HuH-7.5 (cell line): ENCODE data around the gene ELF5.

Source experiments
- DNase-seq: peaks from one replicate; pipeline ENCODE4 v3.0.0; 2011; ENCODE audit warnings: low spot score

ELF5 gene

DNA sequence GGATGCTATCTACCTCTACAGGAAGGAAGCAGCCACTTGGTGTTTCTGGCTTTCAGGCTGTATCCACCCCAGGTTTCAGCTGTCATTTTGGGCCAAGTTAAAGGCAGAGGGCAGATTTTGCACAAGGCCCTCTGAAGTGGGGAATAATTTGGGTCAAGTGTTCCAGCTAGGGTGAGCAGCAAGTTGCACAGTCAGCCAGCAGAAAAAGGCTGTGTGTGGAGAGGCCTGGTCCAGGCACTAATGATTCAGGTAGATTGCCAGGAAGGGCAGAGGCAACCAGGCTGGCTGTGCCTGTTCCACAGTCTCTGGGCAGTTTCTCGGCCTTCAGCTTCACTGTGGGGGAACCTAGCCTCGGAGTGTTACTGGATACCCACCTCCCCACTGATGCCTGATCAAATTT is 8.6 kb upstream of the ELF5 start:
- DNase-seq = no peak

DNA sequence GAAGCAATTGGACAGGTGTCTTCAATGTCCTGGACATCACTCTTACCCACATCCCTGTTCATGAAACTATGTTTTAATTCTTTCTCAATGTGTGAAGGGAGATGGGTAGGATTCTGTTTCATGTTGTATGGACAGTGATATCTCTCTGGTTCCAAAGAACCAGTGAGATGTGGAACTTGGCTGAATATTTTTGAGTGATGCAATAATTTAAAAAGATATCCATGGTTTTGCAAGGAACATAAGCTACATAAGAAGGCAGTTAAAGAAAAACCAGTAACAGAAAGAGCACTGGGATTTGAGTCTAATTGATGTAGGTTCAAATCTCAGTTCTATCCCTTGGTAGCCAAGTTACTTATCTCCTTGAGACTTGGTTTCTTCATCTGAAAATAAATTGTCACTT is 7.7 kb upstream of the ELF5 start:
- no peak for DNase-seq

DNA sequence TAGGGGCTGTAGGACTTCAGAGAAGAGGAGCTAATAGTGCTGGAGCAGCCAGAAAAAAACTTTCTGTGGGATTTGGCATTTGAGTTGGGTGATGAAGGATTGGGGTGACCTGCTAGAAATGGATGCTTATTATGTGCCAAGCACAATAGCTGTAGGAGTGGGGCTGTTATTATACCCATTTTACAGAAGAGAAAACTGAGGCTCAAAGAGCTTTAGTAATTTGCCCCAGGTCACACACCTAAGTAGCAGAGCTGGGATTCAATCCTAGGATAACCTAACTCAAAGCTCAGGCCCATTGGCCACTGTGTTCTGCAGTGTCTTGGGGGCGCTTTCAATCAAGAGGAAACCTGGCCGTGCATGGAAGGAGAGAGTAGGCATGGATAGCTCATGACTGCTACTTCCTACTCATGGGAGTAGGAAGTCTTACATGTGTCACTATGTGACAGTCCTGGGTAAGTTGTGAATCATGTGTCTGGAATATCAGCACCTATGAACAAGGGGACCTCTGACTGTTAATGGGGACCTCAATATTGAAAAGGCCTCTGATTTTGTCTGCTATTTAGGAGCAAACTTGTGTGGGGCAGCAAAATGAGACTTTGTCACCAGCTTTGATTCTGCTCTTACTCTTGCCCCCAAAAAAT is 6.1 kb upstream of the ELF5 start:
- no peak for DNase-seq

- no peak for DNase-seq
These were observed 2.9 kb upstream of the ELF5 start for GRCh38 chr11:34516247-34517040.

DNA sequence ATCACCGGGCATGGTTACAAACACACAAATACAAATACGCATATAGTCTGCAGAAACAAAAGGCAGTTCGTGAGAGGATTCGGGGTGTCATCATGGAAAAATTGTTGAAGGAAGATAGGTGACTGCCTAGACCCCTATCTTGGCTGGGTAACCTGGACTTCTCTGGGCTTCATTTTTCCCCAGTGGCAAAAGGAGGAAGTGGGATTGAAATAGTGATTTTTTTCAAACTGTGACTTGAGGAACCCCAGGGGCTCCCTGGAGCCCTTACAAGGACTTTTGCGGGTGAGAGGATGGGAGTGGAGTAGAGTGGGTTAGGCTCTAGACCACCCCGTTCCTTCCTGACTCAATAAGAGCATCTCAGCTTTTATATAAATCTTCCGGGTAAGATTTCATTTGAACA is 1.0 kb upstream of the ELF5 start:
- DNase-seq = no peak

GRCh38 chr11:34512840-34513681 is 533 bp downstream of the ELF5 start:
- DNase-seq = peak; percentile 47

- DNase-seq = no peak
These were observed 2.9 kb downstream of the ELF5 start for GRCh38 chr11:34510673-34511072.

DNA sequence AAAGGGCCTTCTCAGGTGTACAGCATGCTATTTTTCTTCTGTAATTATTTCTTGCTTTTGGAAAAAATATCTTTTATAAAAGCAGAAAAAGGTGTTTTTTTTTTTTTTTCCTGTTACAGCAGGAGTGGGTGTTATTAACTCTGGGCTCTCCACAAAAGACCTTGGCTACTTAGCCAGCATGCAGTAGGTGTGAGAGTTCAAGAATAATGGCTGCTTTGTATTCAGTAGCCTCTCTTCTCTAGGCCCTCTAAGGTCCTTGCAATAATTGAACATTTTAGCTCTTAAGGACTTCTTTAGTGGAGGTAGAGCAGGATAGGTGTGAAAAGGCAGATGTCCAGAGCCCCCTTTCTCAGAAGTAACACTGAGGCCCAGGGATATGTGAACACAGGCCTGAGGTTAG is 3.4 kb downstream of the ELF5 start:
- DNase-seq = no peak

GRCh38 chr11:34509336-34509876 is 4.2 kb downstream of the ELF5 start:
- no peak for DNase-seq

DNA sequence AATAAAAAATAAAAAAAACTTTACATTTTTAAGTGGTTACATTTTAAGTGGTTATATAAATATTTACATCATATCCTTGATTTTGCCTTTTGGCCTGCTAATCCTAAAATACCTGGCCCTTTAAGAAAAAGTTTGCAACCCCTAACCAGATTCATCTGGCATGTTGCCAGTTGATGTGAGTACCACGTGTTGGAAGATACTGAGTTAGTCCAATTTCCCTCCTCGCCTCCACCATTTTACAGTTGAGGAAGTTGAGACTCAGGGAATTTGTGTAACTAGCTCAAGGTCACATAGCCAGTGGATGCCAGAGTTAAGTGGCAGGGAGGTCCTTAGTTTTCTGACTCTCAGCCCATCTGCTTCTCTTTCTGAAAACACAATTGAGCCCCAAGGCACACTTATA is 5.1 kb downstream of the ELF5 start:
- no peak for DNase-seq

GRCh38 chr11:34507610-34508009 is 6.0 kb downstream of the ELF5 start:
- DNase-seq = no peak

DNA sequence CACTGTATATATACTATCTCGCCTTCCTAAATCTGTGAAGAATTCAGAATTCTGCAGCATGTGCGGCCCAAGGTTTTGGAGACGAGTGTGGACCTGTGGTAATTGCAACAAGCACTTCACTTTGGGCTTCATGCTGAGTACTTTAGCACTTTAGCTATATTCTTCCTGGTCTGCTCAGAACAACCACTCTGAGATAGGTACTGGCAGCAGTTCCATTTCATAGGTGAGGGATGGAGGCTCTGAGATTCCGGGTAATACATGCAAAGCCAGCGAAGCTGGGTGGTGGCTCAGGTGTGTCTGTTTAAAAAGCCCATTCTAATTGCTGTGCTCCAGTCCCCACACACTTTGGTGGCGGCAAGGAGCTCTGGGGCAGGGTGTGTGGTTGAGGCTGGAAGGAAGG is 6.4 kb downstream of the ELF5 start:
- DNase-seq = no peak

DNA sequence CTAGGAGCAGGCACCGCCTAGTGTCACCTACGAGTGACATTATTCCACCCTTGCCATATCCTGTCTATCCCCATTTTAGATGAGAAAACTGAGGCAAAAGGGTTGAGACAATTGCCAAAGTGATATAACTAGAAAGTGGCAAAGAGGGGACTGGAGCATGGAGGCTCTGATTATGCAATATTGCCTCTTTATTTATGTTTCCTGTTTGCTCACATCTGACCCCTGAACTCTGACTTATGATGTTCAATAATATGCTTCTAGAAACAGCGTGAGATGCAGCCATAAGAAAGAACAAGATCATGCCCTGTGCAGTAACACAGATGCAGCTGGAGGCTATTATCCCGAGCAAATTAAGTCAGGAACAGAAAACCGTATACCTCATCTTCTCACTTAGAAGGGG is 7.7 kb downstream of the ELF5 start:
- no peak for DNase-seq

DNA sequence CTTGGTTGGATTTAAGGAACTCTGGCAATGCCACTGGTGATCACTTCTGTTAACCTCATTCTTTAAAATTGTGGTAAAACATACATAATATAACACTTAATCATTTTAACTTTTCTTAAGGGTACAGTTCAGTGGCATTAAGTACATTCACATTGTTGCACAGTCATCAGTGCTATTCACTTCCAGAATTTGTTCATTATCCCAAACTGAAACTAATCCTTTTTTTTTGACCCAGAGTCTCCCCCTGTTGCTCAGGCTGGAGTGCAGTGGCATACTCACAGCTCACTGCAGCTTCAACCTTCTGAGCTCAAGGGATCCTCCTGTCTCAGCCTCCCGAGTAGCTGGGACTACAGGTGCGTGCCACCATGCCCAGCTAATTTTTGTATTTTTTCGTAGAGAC is 10.6 kb downstream of the ELF5 start:
- no peak for DNase-seq

- no peak for DNase-seq
These were observed 11.6 kb downstream of the ELF5 start for GRCh38 chr11:34501949-34502348.

- peak; percentile 56 for DNase-seq
These were observed 12.1 kb downstream of the ELF5 start for GRCh38 chr11:34501500-34501899.

DNA sequence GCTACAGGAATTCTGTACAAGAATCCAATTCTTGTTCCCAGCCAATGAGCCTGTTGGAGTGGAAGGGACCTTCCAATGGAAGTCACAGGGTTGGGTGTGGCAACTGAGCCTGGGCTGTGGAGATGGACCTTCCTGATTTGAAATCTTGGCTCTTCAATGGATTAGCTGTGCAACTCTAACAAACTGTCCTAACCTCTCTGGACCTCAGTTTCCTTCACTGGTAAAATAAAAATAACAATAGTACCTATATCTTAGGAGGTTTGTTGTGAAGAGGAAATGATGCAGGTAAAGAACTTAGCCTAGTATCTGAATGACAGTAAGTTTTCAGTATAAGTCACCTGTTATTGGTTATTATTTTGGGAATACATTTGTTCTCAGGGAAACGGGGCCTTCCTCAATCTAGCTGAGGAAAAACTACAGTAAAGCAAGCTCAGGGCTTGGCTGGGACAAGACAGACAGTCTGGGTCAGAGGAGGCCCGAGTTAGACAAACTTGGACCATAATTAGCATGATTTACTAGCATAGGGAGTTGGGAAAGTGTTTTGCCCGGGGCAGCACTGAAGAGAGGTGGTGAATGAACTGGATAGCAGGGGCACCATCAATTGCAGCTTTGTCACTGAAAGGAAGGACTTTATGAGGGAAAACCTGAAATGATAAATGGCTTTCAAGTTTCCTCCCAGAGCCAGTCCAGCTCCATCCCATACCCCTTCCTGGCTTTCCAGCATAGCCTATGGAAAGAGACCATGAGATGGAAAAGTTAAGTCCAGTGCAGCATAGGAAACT is 13.7 kb downstream of the ELF5 start:
- no peak for DNase-seq

DNA sequence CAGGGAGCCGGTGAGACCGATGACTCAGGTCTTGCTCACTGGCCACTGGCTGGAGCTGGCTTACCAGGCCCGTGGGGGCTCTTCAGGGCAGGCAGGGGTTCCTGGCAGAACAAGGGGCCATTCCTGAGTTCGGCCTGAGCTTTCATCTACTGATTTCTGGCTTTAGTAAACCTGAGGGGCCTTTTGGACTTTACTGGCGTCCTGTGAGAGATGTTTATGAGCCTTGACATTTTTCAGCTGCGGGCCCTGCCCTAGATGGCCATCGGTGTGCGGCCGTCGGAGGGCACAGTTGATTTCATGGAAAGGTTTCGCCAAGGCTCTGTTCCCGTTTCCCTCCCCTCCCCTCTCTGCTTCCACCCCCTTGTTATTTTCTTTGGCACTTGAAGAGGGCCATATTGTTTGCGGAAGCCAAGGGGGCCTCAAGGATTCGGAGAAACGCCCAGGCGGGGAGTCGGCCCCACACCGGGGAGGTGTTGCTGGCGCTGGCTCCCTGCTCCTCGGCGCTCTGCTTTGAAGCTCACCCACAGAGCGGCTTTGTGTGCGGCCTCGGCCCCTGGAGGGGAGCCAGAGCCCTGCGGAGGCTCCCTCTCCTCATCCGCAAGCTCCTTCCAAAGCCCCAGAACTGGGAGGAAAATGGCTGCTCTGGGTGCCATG is 17.7 kb downstream of the ELF5 start:
- DNase-seq = no peak

DNA sequence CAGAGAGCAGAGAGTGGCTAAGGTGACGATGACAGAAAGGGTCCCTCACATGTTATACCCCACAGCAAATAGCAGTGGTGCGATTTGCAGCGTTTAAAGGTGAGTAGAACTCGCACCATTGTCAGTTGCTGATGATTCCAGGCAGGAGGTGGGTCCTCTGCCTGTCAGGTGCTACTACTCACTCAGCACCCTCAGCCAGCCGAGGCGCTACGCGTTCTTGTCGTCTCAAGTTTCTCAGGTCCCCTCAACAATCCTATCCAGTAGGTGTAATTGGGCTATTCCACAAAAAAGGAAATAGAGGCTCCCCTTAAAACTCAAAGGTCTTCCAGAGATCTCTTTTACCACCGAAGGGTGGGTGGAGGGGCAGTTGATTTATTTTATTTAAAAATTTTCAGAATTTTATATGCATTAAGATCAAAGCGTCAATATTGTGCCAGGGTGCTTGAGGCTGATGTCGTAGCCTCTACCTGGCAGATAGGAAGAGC is 18.3 kb downstream of the ELF5 start:
- no peak for DNase-seq

DNA sequence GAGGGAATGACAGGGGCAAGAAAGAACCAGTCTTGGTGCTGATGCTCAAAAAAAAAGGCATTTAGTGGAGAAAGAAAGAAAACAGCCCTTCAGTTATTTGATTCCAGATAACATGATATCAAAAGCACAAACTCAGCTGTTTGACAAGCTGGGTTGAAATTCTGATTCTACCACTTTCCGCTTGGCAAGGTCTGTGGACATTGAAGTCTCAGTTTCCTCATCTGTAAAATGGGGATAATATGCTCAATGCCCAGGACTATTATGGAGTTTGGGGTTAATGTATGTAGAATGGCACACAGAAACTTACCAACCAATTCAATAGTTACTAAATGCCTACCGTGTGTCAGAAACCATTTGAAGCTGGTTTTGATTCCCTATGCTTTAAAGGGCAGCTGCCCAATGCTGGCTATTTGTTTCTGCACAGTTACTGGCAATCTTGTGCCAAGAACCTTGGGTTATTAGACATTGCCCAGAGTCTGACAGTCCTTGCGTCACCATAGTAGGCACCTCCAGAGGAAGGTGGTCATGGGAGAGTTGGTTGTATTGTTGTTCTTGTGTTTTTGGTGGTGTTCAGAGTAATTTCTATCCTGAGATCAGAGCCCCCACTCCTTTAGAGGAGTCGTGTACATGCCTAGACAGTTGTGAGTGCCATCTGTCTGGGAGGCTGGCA is 19.5 kb downstream of the ELF5 start:
- DNase-seq = no peak

DNA sequence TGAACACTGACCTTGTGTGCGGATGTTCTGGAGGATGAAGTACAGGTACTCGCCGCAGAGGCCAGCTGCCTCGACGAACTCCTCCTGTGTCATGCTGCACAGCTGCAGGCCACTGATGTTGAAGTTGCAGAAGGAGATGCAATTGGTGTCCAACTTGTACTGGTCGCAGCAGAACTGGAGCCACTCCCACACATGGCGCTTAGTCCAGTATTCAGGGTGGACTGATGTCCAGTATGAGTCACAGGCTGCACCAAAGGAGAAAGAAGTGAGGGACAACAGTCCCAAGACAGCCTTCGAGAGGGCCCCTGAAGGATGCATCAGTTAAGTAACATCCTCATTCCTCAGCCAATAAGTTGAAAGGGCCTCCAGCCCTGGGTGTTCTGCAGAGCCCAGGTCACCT is 20.1 kb downstream of the ELF5 start:
- DNase-seq = no peak
